PC-9 (cell line): Measurements from ENCODE around the gene SHISA9. TPM values are rescaled to one million over a fixed set of nuclear protein-coding genes. Genes with fewer than 3 reads are reported as not detected.

Source experiments
- BruUV-seq: library from RNA; stranded (reverse); fragments of 400-500 nt; replicated peaks from 2 replicates; lab custom pipeline; 2021; lab: Mats Ljungman, UMichigan
- CTCF ChIA-PET: fragments of 300-600 bp; sonication (Branson Sonifier 250); formaldehyde crosslinking; loops from one replicate; lab custom pipeline; 2022; ENCODE audit warnings: antibody characterized with exemption; lab: Charles Lee
- POLR2A ChIA-PET: fragments of 300-600 bp; sonication (Branson Sonifier 250); formaldehyde crosslinking; loops from one replicate; lab custom pipeline; 2022; ENCODE audit warnings: antibody characterized with exemption; ENCODE audit not compliant: unreplicated experiment; lab: Charles Lee
- DNase-seq, 2 experiments: peaks; one replicate each; pipeline versions ENCODE4 v3.0.0 to v3.0.0-alpha.2; 2015 to 2022; ENCODE audit warnings: mixed read lengths in 1 of 2
- H2AFZ ChIP-seq: fragments of 200-600 bp; sonication (generic); 2 replicates; pipeline ENCODE4 v1.8.1; 2017; ENCODE audit warnings: antibody characterized with exemption
- H3F3A ChIP-seq: fragments of 200-600 bp; sonication (generic); 2 replicates; pipeline ENCODE4 v1.8.1; 2017; ENCODE audit warnings: antibody characterized with exemption, mild to moderate bottlenecking, low read depth; ENCODE audit not compliant: insufficient read depth
- H3K27ac ChIP-seq: fragments of 200-600 bp; sonication (generic); 2 replicates; pipeline ENCODE4 v1.6.1; 2016; ENCODE audit warnings: mixed run types
- H3K27me3 ChIP-seq: fragments of 200-600 bp; sonication (generic); 2 replicates; pipeline ENCODE4 v1.6.1; 2016; ENCODE audit warnings: low read depth, mixed run types; ENCODE audit not compliant: insufficient read depth
- H3K36me3 ChIP-seq: fragments of 200-600 bp; sonication (generic); 2 replicates; pipeline ENCODE4 v1.6.1; 2016; ENCODE audit warnings: low read depth, mixed run types
- H3K4me1 ChIP-seq: fragments of 200-600 bp; sonication (generic); replicated peaks from 2 replicates; pipeline ENCODE4 v1.6.1; 2016; ENCODE audit warnings: mixed run types; ENCODE audit not compliant: insufficient read depth
- H3K4me2 ChIP-seq: fragments of 200-600 bp; sonication (generic); 2 replicates; pipeline ENCODE4 v1.6.1; 2017; ENCODE audit warnings: mixed run types
- H3K4me3 ChIP-seq: fragments of 200-600 bp; sonication (generic); 2 replicates; pipeline ENCODE4 v1.6.1; 2016; ENCODE audit warnings: mixed run types
- H3K79me2 ChIP-seq: fragments of 200-600 bp; sonication (generic); 2 replicates; pipeline ENCODE4 v1.6.1; 2017; ENCODE audit warnings: low read depth, mixed run types
- H3K9me2 ChIP-seq: fragments of 200-600 bp; sonication (generic); 2 replicates; pipeline ENCODE4 v1.8.1; 2017; ENCODE audit warnings: mild to moderate bottlenecking; ENCODE audit not compliant: insufficient read depth
- H3K9me3 ChIP-seq: fragments of 200-600 bp; sonication (generic); 2 replicates; pipeline ENCODE4 v1.8.1; 2016; ENCODE audit warnings: low read depth; ENCODE audit not compliant: insufficient read depth
- H4K20me1 ChIP-seq: fragments of 200-600 bp; sonication (generic); 2 replicates; pipeline ENCODE4 v1.8.1; 2017; ENCODE audit not compliant: insufficient read depth
- EZH2 ChIP-seq: fragments of 200-600 bp; sonication (generic); IDR thresholded peaks from 2 replicates; pipeline ENCODE4 v1.8.0; 2017; ENCODE audit warnings: antibody characterized with exemption, low read depth
- intact Hi-C: fragments of 100-400 bp; cut with micrococcal nuclease; formaldehyde crosslinking; loops from one replicate; pipeline ENCODE4 v1.10.0; 2022; ENCODE audit not compliant: unreplicated experiment
- total RNA-seq: library from RNA; stranded (reverse); gene quantifications from 2 replicates; pipeline ENCODE4 v1.2.3, GENCODE V29; 2021
- TF ChIP-seq, protein P1 (sequence below): fragments of 200-600 bp; sonication (generic); conservative IDR thresholded peaks from 2 replicates; pipeline ENCODE4 v1.6.1; 2017; ENCODE audit warnings: mixed run types, antibody characterized with exemption, mild to moderate bottlenecking, moderate library complexity

Gene SHISA9
- total RNA-seq, 1 experiment from 2014 or later: 80.5 TPM

GRCh38 chr16:12975766-12976165 is 74.4 kb downstream of the SHISA9 start:
- no peaks in the 10 kb centered on the region for H3K36me3 ChIP-seq
- no peak overlapping the region; the same call in 1 of the 2 replicates for H3K4me2 ChIP-seq
- BruUV-seq: no TSS peak
- H3K9me3 ChIP-seq: no peaks in the 10 kb centered on the region
- no peak overlapping the region for H2AFZ ChIP-seq
- no peak for TF ChIP-seq EZH2
- TF ChIP-seq, protein P1, sequence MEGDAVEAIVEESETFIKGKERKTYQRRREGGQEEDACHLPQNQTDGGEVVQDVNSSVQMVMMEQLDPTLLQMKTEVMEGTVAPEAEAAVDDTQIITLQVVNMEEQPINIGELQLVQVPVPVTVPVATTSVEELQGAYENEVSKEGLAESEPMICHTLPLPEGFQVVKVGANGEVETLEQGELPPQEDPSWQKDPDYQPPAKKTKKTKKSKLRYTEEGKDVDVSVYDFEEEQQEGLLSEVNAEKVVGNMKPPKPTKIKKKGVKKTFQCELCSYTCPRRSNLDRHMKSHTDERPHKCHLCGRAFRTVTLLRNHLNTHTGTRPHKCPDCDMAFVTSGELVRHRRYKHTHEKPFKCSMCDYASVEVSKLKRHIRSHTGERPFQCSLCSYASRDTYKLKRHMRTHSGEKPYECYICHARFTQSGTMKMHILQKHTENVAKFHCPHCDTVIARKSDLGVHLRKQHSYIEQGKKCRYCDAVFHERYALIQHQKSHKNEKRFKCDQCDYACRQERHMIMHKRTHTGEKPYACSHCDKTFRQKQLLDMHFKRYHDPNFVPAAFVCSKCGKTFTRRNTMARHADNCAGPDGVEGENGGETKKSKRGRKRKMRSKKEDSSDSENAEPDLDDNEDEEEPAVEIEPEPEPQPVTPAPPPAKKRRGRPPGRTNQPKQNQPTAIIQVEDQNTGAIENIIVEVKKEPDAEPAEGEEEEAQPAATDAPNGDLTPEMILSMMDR: no peak
- H3K4me3 ChIP-seq: no peak overlapping the region
- peaks cover 95% of the 10 kb centered on the region for H3K79me2 ChIP-seq
- ChIA-PET CTCF (no interaction called here), POLR2A (interaction anchor here (0.6 kb wide), 1 partner anchor 75 kb away, joined by 11 read pairs; the partner anchor contains the start of gene SHISA9)
- H3K27me3 ChIP-seq: no peaks in the 10 kb centered on the region
- H4K20me1 ChIP-seq: peaks cover 29% of the 10 kb centered on the region
- peaks cover 36% of the 10 kb centered on the region for H3K4me1 ChIP-seq
- no peaks in the 10 kb centered on the region for H3K9me2 ChIP-seq
- H3F3A ChIP-seq: peaks cover 33% of the 10 kb centered on the region
- DNase-seq: no peak
- peak overlapping the region; percentile 49 for H3K27ac ChIP-seq
- intact Hi-C loops: loop anchor here (5.0 kb wide), 3 partner anchors 73 to 462 kb away; partner anchors contain the start of gene SHISA9

DNA sequence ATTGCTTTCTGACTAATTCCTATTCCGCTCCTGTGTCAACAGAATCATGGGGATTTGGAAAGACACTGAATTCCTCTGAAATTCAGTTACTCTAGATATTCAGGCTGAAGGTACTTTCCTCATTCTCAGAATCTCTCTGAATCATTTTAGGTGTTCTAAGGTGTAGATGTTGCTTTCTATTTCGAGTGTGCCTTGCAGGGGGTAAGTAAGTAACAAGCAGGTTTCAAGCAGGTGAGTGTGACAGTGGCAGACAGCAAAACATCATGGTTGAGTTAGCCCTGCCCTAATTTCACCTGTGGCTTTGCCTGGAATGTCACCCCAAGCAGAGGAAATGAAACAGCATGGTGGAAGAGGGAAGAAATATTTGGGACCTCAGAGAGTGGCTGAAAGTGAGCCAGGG is 75.1 kb downstream of the SHISA9 start:
- Histone ChIP-seq H3K4me3 (no peak overlapping the region), H3K27me3 (no peaks in the 10 kb centered on the region), H3K79me2 (peaks cover 97% of the 10 kb centered on the region), H3K9me2 (no peaks in the 10 kb centered on the region), H3K27ac (peak overlapping the region; percentile 49), H3K4me2 (peak overlapping the region; percentile 39; the same call in 1 of the 2 replicates), H3K9me3 (no peaks in the 10 kb centered on the region), H3K36me3 (no peaks in the 10 kb centered on the region), H2AFZ (no peak overlapping the region), H3F3A (peaks cover 27% of the 10 kb centered on the region), H4K20me1 (peaks cover 23% of the 10 kb centered on the region), H3K4me1 (peaks cover 29% of the 10 kb centered on the region)
- no peak for TF ChIP-seq EZH2
- TF ChIP-seq, protein P1: no peak
- intact Hi-C loops: loop anchor here (5.0 kb wide), 3 partner anchors 74 to 461 kb away; partner anchors contain the start of gene SHISA9
- peak; percentile 49 to 64 for DNase-seq
- ChIA-PET POLR2A (no interaction called here), CTCF (interaction anchor here (0.7 kb wide), 1 partner anchor 1867 kb away, joined by 3 read pairs; no protein-coding TSS in a partner anchor)
- BruUV-seq: no TSS peak

DNA sequence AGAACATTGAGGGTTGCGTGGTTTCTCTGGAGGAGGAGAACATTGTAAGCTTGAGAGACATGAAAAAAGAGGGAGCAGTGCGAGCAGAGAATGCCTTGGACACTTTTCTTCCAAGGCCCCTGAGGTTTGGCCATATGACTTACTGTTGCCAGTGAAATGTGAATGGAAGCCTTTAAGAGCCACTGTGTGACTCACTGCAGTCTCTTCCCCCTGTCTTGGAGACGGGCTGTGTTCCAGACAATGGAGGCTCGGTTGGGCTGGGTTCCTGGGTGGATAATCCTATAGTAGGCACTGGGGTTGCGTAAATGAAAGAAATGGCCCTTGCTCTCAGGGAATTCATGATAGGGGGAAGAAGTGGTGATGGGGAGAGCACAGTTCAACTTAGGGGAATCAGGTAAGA is 75.5 kb downstream of the SHISA9 start:
- H3K4me2 ChIP-seq: 0 out of 2 replicates have a peak overlapping the region, but pooled peaks have one; percentile 39
- no TSS peak for BruUV-seq
- intact Hi-C loops: loop anchor here (5.0 kb wide), 3 partner anchors 75 to 460 kb away; partner anchors contain the start of gene SHISA9
- peak overlapping the region; percentile 49 for H3K27ac ChIP-seq
- H3K36me3 ChIP-seq: no peaks in the 10 kb centered on the region
- peaks cover 19% of the 10 kb centered on the region for H4K20me1 ChIP-seq
- H3K9me3 ChIP-seq: no peaks in the 10 kb centered on the region
- no peaks in the 10 kb centered on the region for H3K27me3 ChIP-seq
- DNase-seq: peak in 1 of 2 experiments; percentile 63
- H3K9me2 ChIP-seq: no peaks in the 10 kb centered on the region
- no peak overlapping the region for H3K4me3 ChIP-seq
- POLR2A ChIA-PET: no interaction called here
- peaks cover 23% of the 10 kb centered on the region for H3F3A ChIP-seq
- peaks cover 24% of the 10 kb centered on the region for H3K4me1 ChIP-seq
- CTCF ChIA-PET: interaction anchor here (0.7 kb wide), 1 partner anchor 1868 kb away, joined by 3 read pairs; no protein-coding TSS in a partner anchor
- no peak for TF ChIP-seq EZH2
- TF ChIP-seq, protein P1: no peak
- H3K79me2 ChIP-seq: peaks cover 97% of the 10 kb centered on the region
- no peak overlapping the region for H2AFZ ChIP-seq
